Measurements from ENCODE around the gene GPR17.

The GPR17 gene

DNA sequence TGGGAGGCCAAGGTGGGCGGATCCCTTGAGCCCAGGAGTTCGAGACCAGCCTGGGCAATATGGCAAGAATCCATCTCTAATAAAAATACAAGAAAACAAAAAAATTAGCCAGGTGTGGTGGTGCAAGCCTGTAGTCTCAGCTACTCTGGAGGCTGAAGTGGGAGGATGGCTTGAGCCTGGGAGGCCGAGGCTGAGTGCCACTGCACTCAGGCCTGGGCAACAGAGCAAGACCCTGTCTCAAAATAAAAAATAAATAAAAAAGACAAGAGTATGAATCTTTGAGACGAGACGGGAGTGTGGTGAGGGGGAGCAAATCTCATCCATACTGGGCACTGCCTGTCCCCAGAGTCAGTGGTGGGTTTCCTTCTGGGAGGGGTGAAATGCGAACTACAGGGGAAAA lies 12.2 kb downstream of the GPR17 start:
- no CpG with 5 or more reads among the region's 6 CpGs for WGBS (ENCODE audit: insufficient coverage, insufficient read length)
- H3K9me3 ChIP-seq (ENCODE audit: control insufficient read depth, insufficient read depth, low read length): no peaks in the 10 kb centered on the region
- no peak for DNase-seq (ENCODE audit: low read depth, low spot score)
- no peaks in the 10 kb centered on the region for H3K36me3 ChIP-seq (ENCODE audit: control insufficient read depth, insufficient read depth, low read length)
- H3K27ac ChIP-seq (ENCODE audit: low read length): no peak overlapping the region
- H3K4me3 ChIP-seq (ENCODE audit: low read length): no peak overlapping the region
- H3K4me1 ChIP-seq (ENCODE audit: control insufficient read depth, insufficient read depth, low read length): no peaks in the 10 kb centered on the region
- H3K27me3 ChIP-seq (ENCODE audit: control insufficient read depth, insufficient read depth, low read length): peaks cover 2% of the 10 kb centered on the region; the same call in 1 of the 2 replicates

DNA sequence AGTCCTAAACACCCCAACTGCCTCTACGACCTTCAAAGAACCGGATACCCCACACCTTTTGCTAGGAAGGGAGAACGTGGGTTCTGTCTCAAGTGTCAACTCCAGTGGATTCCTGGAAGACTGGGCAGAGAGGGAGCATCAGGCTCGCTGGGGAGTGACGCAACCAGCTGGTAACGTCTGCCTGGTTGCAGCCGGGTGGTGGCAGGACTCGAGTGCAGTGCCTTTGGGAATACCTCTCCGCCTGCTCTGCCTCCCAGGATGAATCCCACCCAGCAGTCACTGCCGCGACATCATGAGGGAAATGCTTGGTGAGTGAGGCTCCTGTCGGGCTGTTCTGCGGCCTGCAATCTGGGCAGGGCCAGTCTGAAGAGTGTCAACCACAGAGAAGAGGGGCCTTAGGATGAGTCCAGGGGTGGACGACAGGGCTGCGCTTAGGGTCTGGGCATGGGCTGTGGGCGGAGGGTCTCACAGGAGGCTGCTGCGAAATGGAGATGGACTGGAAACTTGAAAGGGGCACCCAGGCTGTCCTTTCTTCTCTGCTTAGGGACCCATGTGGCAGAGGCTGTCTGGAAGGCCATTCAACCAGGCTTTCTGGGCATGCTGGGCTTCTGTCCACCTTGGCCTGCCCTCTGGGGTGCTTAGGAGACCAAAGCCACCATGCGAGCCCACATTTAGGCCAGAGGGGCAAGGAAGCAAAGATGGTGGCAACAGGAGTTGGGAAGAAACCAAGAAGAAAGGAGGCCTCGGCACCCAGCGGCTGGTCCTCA lies 12.9 kb downstream of the GPR17 start:
- Histone ChIP-seq H3K4me1 (ENCODE audit: control insufficient read depth, insufficient read depth, low read length) (no peaks in the 10 kb centered on the region), H3K4me3 (ENCODE audit: low read length) (no peak overlapping the region), H3K27me3 (ENCODE audit: control insufficient read depth, insufficient read depth, low read length) (peaks cover 4% of the 10 kb centered on the region), H3K27ac (ENCODE audit: low read length) (no peak overlapping the region), H3K9me3 (ENCODE audit: control insufficient read depth, insufficient read depth, low read length) (no peaks in the 10 kb centered on the region), H3K36me3 (ENCODE audit: control insufficient read depth, insufficient read depth, low read length) (no peaks in the 10 kb centered on the region)
- DNase-seq (ENCODE audit: low read depth, low spot score): no peak
- WGBS (ENCODE audit: insufficient coverage, insufficient read length): no CpG with 5 or more reads among the region's 20 CpGs

- H3K27ac ChIP-seq (ENCODE audit: low read length): no peak overlapping the region
- DNase-seq (ENCODE audit: low read depth, low spot score): no peak
- H3K27me3 ChIP-seq (ENCODE audit: control insufficient read depth, insufficient read depth, low read length): peaks cover 7% of the 10 kb centered on the region
- no peaks in the 10 kb centered on the region for H3K36me3 ChIP-seq (ENCODE audit: control insufficient read depth, insufficient read depth, low read length)
- no peaks in the 10 kb centered on the region for H3K4me1 ChIP-seq (ENCODE audit: control insufficient read depth, insufficient read depth, low read length)
- H3K9me3 ChIP-seq (ENCODE audit: control insufficient read depth, insufficient read depth, low read length): no peaks in the 10 kb centered on the region
- no peak overlapping the region for H3K4me3 ChIP-seq (ENCODE audit: low read length)
- WGBS (ENCODE audit: insufficient coverage, insufficient read length): no CpG with 5 or more reads among the region's 14 CpGs
These were observed 13.7 kb downstream of the GPR17 start for GRCh38 chr2:127659408-127660290.

GRCh38 chr2:127660291-127660578 lies 14.3 kb downstream of the GPR17 start:
- Histone ChIP-seq H3K27me3 (ENCODE audit: control insufficient read depth, insufficient read depth, low read length) (peaks cover 11% of the 10 kb centered on the region), H3K4me3 (ENCODE audit: low read length) (no peak overlapping the region), H3K9me3 (ENCODE audit: control insufficient read depth, insufficient read depth, low read length) (no peaks in the 10 kb centered on the region), H3K27ac (ENCODE audit: low read length) (no peak overlapping the region), H3K4me1 (ENCODE audit: control insufficient read depth, insufficient read depth, low read length) (no peaks in the 10 kb centered on the region), H3K36me3 (ENCODE audit: control insufficient read depth, insufficient read depth, low read length) (no peaks in the 10 kb centered on the region)
- DNase-seq (ENCODE audit: low read depth, low spot score): no peak
- no CpG with 5 or more reads among the region's 10 CpGs for WGBS (ENCODE audit: insufficient coverage, insufficient read length)

DNA sequence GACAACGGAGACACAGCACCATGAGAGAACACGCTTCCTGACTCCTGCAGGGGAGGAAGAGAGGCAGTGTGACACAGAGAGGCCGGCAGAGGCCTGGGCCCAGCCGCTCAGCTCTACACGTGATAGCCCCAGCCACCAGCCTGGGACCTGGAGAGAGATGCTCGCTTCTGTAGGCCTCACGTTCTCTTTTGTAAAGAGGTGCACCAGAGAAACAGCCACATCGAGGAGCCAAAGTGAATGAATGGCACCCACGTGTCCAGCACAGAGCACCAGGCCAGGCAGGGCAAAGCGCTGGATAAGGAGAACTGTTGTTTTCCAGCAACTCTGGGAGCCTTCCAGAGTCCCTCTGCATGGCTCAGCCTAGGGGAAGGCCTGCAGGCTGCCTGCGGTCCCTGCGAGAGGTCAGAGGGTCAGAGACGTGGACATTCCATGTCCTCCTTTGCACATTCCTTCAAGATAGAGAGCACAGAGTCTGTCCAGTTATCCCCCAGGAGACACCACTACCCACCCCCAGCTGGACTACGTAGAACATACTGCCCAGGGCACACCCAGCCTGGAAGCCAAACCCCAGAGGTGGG lies 15.2 kb downstream of the GPR17 start:
- Histone ChIP-seq H3K4me3 (ENCODE audit: low read length) (no peak overlapping the region), H3K9me3 (ENCODE audit: control insufficient read depth, insufficient read depth, low read length) (no peaks in the 10 kb centered on the region), H3K27ac (ENCODE audit: low read length) (no peak overlapping the region), H3K27me3 (ENCODE audit: control insufficient read depth, insufficient read depth, low read length) (peaks cover 11% of the 10 kb centered on the region), H3K4me1 (ENCODE audit: control insufficient read depth, insufficient read depth, low read length) (no peaks in the 10 kb centered on the region), H3K36me3 (ENCODE audit: control insufficient read depth, insufficient read depth, low read length) (no peaks in the 10 kb centered on the region)
- no peak for DNase-seq (ENCODE audit: low read depth, low spot score)
- WGBS (ENCODE audit: insufficient coverage, insufficient read length): no CpG with 5 or more reads among the region's 14 CpGs

DNA sequence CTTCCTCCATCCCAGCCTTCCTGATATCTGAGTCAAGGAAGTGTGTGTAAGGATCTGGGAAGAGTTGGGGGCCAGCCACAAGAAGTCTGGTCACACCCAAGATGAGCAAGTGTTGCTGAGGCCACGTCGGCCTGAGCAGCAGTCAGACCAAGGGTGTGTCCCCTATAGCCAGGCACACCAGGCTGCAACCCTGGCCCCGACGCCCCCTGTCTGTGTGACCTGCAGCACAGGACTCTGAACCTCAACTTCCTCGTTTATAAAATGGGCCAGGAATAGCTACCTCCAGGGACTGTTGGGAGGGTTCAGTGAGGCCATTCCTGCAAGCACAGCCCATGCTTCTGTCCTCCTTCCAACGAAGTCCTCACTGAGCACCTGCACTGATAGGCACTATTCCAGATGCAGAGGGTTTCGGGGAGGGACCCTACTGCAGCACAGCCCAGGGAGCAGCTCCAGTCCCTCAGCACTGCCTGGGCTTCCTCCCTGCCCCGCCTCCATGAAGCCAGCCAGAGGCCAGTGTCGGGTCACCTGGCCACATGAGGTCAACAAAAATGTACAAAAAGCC lies 16.1 kb downstream of the GPR17 start:
- DNase-seq (ENCODE audit: low read depth, low spot score): no peak
- no peaks in the 10 kb centered on the region for H3K36me3 ChIP-seq (ENCODE audit: control insufficient read depth, insufficient read depth, low read length)
- no CpG with 5 or more reads among the region's 9 CpGs for WGBS (ENCODE audit: insufficient coverage, insufficient read length)
- H3K4me3 ChIP-seq (ENCODE audit: low read length): no peak overlapping the region
- no peak overlapping the region for H3K27ac ChIP-seq (ENCODE audit: low read length)
- H3K27me3 ChIP-seq (ENCODE audit: control insufficient read depth, insufficient read depth, low read length): peaks cover 11% of the 10 kb centered on the region
- H3K4me1 ChIP-seq (ENCODE audit: control insufficient read depth, insufficient read depth, low read length): no peaks in the 10 kb centered on the region
- H3K9me3 ChIP-seq (ENCODE audit: control insufficient read depth, insufficient read depth, low read length): no peaks in the 10 kb centered on the region

DNA sequence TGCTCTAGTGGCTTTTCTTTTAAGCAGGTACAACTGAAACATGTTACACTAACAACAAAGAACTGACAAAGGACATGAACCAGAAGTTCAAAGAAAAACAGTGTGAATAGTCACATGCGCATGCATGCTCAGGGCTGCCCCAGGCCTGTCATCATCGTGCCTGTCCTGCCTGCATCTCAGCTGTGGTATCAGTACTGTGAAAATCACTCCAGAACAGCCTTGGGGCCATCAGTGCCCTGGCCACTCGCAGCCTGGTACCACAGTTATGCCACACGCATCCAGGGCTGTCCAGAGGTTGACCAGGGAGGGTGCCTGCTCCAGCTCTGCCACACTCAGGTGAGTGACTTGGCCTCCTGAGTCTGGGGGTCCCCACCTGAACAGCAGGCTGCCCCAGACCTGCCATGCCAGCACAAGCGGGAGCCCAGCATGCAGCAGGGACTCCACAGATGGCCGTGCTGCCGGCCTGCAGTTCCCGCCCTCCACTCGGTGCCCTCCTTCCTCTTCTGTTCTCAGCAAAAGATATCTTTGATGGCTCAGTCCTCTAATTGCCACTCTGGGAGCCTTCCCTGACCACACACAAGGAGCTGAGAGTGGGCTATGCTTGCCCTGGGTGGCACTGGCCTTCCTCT lies 17.1 kb downstream of the GPR17 start:
- H3K36me3 ChIP-seq (ENCODE audit: control insufficient read depth, insufficient read depth, low read length): no peaks in the 10 kb centered on the region
- H3K27ac ChIP-seq (ENCODE audit: low read length): no peak overlapping the region
- peaks cover 11% of the 10 kb centered on the region for H3K27me3 ChIP-seq (ENCODE audit: control insufficient read depth, insufficient read depth, low read length)
- H3K4me3 ChIP-seq (ENCODE audit: low read length): no peak overlapping the region
- no peak for DNase-seq (ENCODE audit: low read depth, low spot score)
- no CpG with 5 or more reads among the region's 9 CpGs for WGBS (ENCODE audit: insufficient coverage, insufficient read length)
- H3K9me3 ChIP-seq (ENCODE audit: control insufficient read depth, insufficient read depth, low read length): no peaks in the 10 kb centered on the region
- H3K4me1 ChIP-seq (ENCODE audit: control insufficient read depth, insufficient read depth, low read length): no peaks in the 10 kb centered on the region

GRCh38 chr2:127663566-127664064 lies 17.7 kb downstream of the GPR17 start:
- H3K4me1 ChIP-seq (ENCODE audit: control insufficient read depth, insufficient read depth, low read length): no peaks in the 10 kb centered on the region
- H3K9me3 ChIP-seq (ENCODE audit: control insufficient read depth, insufficient read depth, low read length): no peaks in the 10 kb centered on the region
- no peaks in the 10 kb centered on the region for H3K36me3 ChIP-seq (ENCODE audit: control insufficient read depth, insufficient read depth, low read length)
- DNase-seq (ENCODE audit: low read depth, low spot score): no peak
- H3K27ac ChIP-seq (ENCODE audit: low read length): no peak overlapping the region
- no CpG with 5 or more reads among the region's 6 CpGs for WGBS (ENCODE audit: insufficient coverage, insufficient read length)
- H3K4me3 ChIP-seq (ENCODE audit: low read length): no peak overlapping the region; the same call in 1 of the 2 replicates
- H3K27me3 ChIP-seq (ENCODE audit: control insufficient read depth, insufficient read depth, low read length): peaks cover 11% of the 10 kb centered on the region

- H3K36me3 ChIP-seq (ENCODE audit: control insufficient read depth, insufficient read depth, low read length): no peaks in the 10 kb centered on the region
- no peaks in the 10 kb centered on the region for H3K4me1 ChIP-seq (ENCODE audit: control insufficient read depth, insufficient read depth, low read length)
- no CpG with 5 or more reads among the region's 69 CpGs for WGBS (ENCODE audit: insufficient coverage, insufficient read length)
- DNase-seq (ENCODE audit: low read depth, low spot score): no peak
- no peaks in the 10 kb centered on the region for H3K9me3 ChIP-seq (ENCODE audit: control insufficient read depth, insufficient read depth, low read length)
- H3K27me3 ChIP-seq (ENCODE audit: control insufficient read depth, insufficient read depth, low read length): peaks cover 11% of the 10 kb centered on the region
- H3K4me3 ChIP-seq (ENCODE audit: low read length): peak overlapping the region; percentile 50; the same call in 1 of the 2 replicates
- H3K27ac ChIP-seq (ENCODE audit: low read length): no peak overlapping the region
These were observed 18.3 kb downstream of the GPR17 start for GRCh38 chr2:127664065-127664894.

Measured in iPS DF 6.9 (cell line).